DMS79 treated with DMSO at 0.1 percent for 48 hours (cell line): ENCODE results near the gene GPR34.
"Not testable (repeated sequence)": the region's sequence is repeated elsewhere in the genome, so short reads cannot be mapped to it uniquely, and the experiment has no call there.

Experiments
- DNase-seq: peaks from one replicate; lab custom pipeline; 2025; lab: John Stamatoyannopoulos, UW

GPR34 gene, protein sequence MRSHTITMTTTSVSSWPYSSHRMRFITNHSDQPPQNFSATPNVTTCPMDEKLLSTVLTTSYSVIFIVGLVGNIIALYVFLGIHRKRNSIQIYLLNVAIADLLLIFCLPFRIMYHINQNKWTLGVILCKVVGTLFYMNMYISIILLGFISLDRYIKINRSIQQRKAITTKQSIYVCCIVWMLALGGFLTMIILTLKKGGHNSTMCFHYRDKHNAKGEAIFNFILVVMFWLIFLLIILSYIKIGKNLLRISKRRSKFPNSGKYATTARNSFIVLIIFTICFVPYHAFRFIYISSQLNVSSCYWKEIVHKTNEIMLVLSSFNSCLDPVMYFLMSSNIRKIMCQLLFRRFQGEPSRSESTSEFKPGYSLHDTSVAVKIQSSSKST

GRCh38 chrX:41688835-41689234 is at the start of gene GPR34:
GPR34 (plus strand) TSS chrX:41688973; CDS start chrX:41695634, 6,661 bp downstream.
- no peak for DNase-seq

- DNase-seq, result not testable (repeated sequence)
Measured at GRCh38 chrX:41646201-41646600, 42.6 kb upstream of the GPR34 start.

DNA sequence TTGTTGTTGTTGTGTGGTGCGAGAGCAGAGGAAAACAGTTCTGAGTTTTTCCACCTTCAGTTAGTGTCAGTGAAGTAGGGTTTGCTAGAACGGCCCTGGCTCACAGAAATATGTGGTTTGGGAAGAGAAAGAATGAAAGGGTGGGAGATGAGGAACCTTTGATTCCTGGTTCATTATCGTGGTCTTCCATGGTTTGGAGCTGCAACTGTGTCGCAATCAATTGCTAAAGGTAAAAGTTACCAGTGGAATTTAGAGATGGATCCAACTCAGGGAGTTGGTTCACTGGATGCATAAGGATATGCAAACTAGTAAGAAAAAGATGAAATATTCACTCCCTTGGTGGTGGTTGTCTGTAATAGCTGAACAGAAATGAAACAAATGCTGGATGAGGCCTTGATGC is 35.6 kb upstream of the GPR34 start:
- DNase-seq, result no peak

- DNase-seq, result no peak
Measured at GRCh38 chrX:41655101-41655500, 33.7 kb upstream of the GPR34 start.

GRCh38 chrX:41655631-41656030 is 33.1 kb upstream of the GPR34 start:
- DNase-seq, result no peak

DNA sequence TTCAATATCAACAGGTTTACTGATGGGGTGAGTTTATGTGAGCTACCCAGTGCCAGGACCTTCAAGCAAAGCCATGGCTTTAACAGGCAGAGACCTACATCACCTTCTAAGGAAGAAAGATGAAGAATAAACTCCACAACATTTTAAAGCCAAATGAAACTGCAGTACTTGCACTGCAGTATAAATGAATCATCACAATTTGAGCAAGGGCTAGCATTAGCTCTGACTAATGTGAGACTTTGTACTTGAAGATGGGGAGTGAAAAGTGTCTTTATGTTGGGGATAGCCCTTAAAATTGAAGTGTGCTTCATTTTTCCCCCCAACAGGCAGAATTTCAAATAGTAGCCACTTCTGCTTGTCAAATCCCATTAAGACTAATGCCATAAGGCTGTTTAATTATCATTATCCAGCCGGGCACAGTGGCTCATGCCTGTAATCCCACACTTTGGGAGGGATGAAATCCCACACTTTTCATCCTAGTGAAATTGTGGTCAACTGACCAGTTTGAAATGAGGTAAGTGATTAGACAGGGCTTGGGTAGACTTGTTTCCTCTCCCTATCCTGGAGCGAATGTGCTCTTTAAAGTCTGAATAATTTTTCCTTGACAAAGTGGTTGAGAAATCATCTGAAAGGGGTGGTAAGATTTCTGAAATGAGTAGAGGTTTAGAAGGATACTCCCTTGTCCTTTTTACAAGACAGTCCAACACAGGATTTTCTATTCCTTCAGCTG is 27.2 kb upstream of the GPR34 start:
- DNase-seq, result no peak

DNA sequence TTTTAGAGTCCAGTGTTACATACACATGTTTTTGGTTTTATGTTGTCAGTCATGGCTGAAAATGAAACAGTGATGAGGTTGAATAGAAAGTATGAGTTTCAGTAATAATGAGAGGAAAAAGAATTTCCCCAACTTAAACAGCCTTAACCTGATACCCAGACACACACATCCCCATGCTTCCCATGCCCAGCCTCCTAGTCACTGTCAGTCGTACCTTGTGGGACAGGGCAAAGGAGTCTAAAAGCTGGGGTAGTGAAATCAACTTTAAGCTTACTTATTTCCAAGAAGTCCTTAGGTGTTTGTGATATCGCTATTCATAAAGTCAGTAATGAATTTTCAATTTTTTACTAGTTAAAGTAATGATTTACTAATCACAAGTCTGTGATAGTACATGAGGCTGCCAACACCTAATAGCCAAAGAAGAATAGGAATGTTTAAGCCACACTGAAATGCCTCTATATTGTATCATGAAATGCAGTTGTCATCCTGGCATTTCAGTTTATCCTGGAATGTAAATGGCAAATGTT is 24.3 kb upstream of the GPR34 start:
- no peak for DNase-seq

- no peak for DNase-seq
Measured at GRCh38 chrX:41664908-41665307, 23.9 kb upstream of the GPR34 start.

GRCh38 chrX:41665686-41666085 is 23.1 kb upstream of the GPR34 start:
- DNase-seq, result no peak

- DNase-seq, result no peak
Measured at GRCh38 chrX:41666251-41666650, 22.5 kb upstream of the GPR34 start.

GRCh38 chrX:41667631-41668030 is 21.1 kb upstream of the GPR34 start:
- DNase-seq, result no peak

GRCh38 chrX:41670112-41670511 is 18.7 kb upstream of the GPR34 start:
- no peak for DNase-seq

DNA sequence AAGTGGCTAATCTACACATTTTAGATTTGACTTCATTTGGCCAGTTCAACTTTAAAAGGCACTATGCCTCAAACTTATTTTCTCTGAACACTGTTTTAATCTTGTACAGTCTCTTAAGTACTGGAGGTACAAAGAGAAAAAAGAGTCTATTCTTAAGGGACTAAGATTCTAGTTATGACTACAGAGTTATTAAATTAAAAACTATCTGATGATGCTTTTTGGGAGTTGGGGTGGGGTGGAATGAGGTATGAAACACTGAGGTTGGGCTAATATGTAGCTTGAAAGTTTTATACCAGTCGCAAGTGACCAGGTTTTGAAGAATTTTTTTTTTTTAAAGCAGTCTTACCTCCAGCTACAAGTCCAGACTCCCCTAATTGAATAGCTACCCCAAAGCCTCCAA is 17.7 kb upstream of the GPR34 start:
- DNase-seq, result no peak

DNA sequence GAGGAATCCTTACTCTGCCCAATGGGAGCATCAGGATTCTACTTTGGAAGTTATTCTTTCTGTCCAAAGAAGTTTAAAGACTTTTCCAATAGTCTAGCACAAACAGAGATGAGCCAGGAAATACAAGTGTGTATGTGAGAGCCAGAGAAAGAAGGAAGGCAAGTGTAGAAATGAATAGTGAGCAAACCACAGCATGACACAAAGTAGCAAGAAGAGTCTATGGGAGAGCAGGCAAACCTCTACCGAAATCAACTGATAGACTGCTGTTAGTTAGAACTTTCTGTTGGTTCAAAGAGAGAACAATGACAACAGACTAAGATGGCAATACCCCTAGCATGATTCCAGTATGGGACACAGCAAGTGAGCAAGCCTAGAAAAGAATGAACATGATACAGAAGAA is 16.1 kb upstream of the GPR34 start:
- no peak for DNase-seq

- DNase-seq, result not testable (repeated sequence)
Measured at GRCh38 chrX:41676361-41676760, 12.4 kb upstream of the GPR34 start.

GRCh38 chrX:41677183-41678060 is 11.4 kb upstream of the GPR34 start:
- no peak for DNase-seq

DNA sequence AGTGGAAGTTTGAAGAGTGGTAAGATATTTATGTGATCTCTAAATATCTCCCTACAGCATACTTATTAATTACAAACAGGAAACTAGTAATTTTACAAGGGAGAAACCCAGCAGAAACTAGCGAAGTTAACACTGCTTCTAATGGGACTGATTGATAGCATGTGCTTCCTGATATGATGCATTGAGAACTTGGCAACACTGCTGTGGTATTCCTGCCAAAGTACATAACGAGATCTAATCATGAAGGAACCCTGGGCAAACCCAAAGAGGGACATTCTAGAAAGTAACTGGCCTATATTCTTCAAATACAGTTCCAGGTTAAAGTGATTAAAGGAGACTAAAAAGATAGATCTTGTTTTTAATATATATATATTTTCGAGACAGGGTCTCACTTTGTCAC is 4.6 kb upstream of the GPR34 start:
- DNase-seq, result no peak

- DNase-seq, result no peak
Measured at GRCh38 chrX:41684940-41685339, 3.8 kb upstream of the GPR34 start.

DNA sequence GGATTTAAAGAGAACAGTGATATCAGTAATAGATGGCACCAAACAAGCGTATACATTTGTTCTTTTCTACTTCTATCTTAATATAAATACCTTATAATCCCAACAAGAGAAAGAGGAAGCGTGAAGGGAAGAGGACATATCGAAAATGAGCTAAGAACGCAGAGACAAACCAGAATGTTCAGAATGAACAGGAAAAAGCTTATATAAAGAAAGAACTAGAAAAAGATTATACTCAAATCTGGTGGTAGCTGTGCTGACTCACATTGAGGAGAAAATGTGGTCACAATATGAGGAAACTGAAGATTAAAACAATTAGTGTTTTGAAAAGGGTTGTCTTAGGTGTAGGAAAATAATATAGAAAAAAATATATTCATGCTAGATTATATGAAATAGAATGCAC is 2.0 kb upstream of the GPR34 start:
- DNase-seq, result no peak

DNA sequence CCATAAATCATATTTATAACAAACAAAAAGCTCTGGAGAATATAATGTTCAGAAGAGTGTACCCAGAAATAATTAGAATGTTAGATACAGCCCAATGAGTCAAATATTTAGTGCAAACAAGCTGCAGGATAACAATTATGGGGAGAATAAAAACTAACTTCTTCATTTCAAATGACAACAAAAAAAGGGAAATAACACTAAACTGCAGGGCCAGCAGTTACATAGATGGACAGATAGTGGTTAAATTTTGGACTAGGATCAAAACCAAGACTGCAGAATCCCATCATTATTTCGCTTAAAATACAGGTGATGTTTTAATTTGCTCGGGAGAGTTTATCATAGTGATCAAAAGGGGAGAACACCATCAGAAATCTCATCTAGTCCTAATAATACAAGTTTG is 617 bp upstream of the GPR34 start:
- DNase-seq, result no peak

GRCh38 chrX:41689711-41690110 is 938 bp downstream of the GPR34 start:
- no peak for DNase-seq

GRCh38 chrX:41692162-41692749 is 3.5 kb downstream of the GPR34 start:
- peak; percentile 30 for DNase-seq
